SH-SY5Y (cell line): ENCODE data around the gene NCKAP5L.

Source experiments
- GATA2 ChIP-seq: IDR thresholded peaks from 2 replicates; pipeline ENCODE4 v1.6.1; 2011; ENCODE audit warnings: mild to moderate bottlenecking, low read depth, low read length
- GATA3 ChIP-seq: IDR thresholded peaks from 2 replicates; pipeline ENCODE4 v1.6.1; 2011; ENCODE audit warnings: low read depth, mild to moderate bottlenecking, low read length, moderate library complexity

GRCh38 chr12:49872781-49873181, 44.6 kb upstream of the NCKAP5L start:
- no peak for TF ChIP-seq GATA2
- TF ChIP-seq GATA3: no peak
